ENCODE measurements around the gene ARIH1. TPM values are rescaled to one million over a fixed set of nuclear protein-coding genes. Genes with fewer than 3 reads are reported as not detected.

Gene ARIH1
- total RNA-seq, 1 experiment from 2014 or later = 187 TPM

GRCh38 chr15:72588096-72588495 is 114.0 kb downstream of the ARIH1 start:
- Histone ChIP-seq H3K9me3 (ENCODE audit: low read depth, low read length, poor library complexity, severe bottlenecking) (no peaks in the 10 kb centered on the region), H3K36me3 (ENCODE audit: insufficient read depth, low read length, poor library complexity, severe bottlenecking) (peaks cover 15% of the 10 kb centered on the region), H3K4me1 (ENCODE audit: insufficient read depth, low read length, poor library complexity, severe bottlenecking) (no peaks in the 10 kb centered on the region), H3K27me3 (replicated peaks; ENCODE audit: insufficient read depth, low read depth, low read length, poor library complexity) (no peaks in the 10 kb centered on the region), H3K27ac (ENCODE audit: low read depth, low read length, poor library complexity, severe bottlenecking) (no peak overlapping the region), H3K4me3 (ENCODE audit: low read depth, low read length, poor library complexity, severe bottlenecking) (no peak overlapping the region)
- ChIA-PET POLR2A (ENCODE audit: low non-redundant PET) (interaction anchor here (0.6 kb wide), 1 partner anchor 915 kb away, joined by 3 read pairs; no protein-coding TSS in a partner anchor), CTCF (no interaction called here)
- intact Hi-C loops (cut with micrococcal nuclease; ENCODE audit: unreplicated experiment) = no loop called here
- no peak for TF ChIP-seq EZH2 (IDR thresholded peaks at IDR 0.05; ENCODE audit: borderline replicate concordance, low read depth, low read length, poor library complexity, severe bottlenecking)
- no peak for TF ChIP-seq CTCF (conservative IDR thresholded peaks at IDR 0.05; ENCODE audit: low read depth, low read length)
- BruUV-seq (replicated peaks) = no TSS peak
- no peak for DNase-seq (ENCODE audit: low spot score)

GRCh38 chr15:72590427-72590826 is 116.3 kb downstream of the ARIH1 start:
- H3K4me3 ChIP-seq (ENCODE audit: low read depth, low read length, poor library complexity, severe bottlenecking) = no peak overlapping the region
- H3K27me3 ChIP-seq (replicated peaks; ENCODE audit: insufficient read depth, low read depth, low read length, poor library complexity) = no peaks in the 10 kb centered on the region
- no peak overlapping the region for H3K27ac ChIP-seq (ENCODE audit: low read depth, low read length, poor library complexity, severe bottlenecking)
- ChIA-PET POLR2A (ENCODE audit: low non-redundant PET) (no interaction called here), CTCF (no interaction called here)
- intact Hi-C loops (cut with micrococcal nuclease; ENCODE audit: unreplicated experiment) = no loop called here
- TF ChIP-seq EZH2 (IDR thresholded peaks at IDR 0.05; ENCODE audit: borderline replicate concordance, low read depth, low read length, poor library complexity, severe bottlenecking) (no peak), CTCF (conservative IDR thresholded peaks at IDR 0.05; ENCODE audit: low read depth, low read length) (no peak)
- H3K36me3 ChIP-seq (ENCODE audit: insufficient read depth, low read length, poor library complexity, severe bottlenecking) = peaks cover 3% of the 10 kb centered on the region
- H3K9me3 ChIP-seq (ENCODE audit: low read depth, low read length, poor library complexity, severe bottlenecking) = no peaks in the 10 kb centered on the region
- BruUV-seq (replicated peaks) = no TSS peak
- H3K4me1 ChIP-seq (ENCODE audit: insufficient read depth, low read length, poor library complexity, severe bottlenecking) = no peaks in the 10 kb centered on the region
- no peak for DNase-seq (ENCODE audit: low spot score)

GRCh38 chr15:72591361-72591760 is 117.2 kb downstream of the ARIH1 start:
- H3K27ac ChIP-seq (ENCODE audit: low read depth, low read length, poor library complexity, severe bottlenecking) = no peak overlapping the region
- H3K9me3 ChIP-seq (ENCODE audit: low read depth, low read length, poor library complexity, severe bottlenecking) = no peaks in the 10 kb centered on the region
- POLR2A ChIA-PET (ENCODE audit: low non-redundant PET) = no interaction called here
- CTCF ChIA-PET = no interaction called here
- H3K27me3 ChIP-seq (replicated peaks; ENCODE audit: insufficient read depth, low read depth, low read length, poor library complexity) = no peaks in the 10 kb centered on the region
- BruUV-seq (replicated peaks) = no TSS peak
- peaks cover 3% of the 10 kb centered on the region for H3K36me3 ChIP-seq (ENCODE audit: insufficient read depth, low read length, poor library complexity, severe bottlenecking)
- DNase-seq (ENCODE audit: low spot score) = no peak
- H3K4me3 ChIP-seq (ENCODE audit: low read depth, low read length, poor library complexity, severe bottlenecking) = no peak overlapping the region
- H3K4me1 ChIP-seq (ENCODE audit: insufficient read depth, low read length, poor library complexity, severe bottlenecking) = no peaks in the 10 kb centered on the region
- intact Hi-C loops (cut with micrococcal nuclease; ENCODE audit: unreplicated experiment) = no loop called here
- TF ChIP-seq EZH2 (IDR thresholded peaks at IDR 0.05; ENCODE audit: borderline replicate concordance, low read depth, low read length, poor library complexity, severe bottlenecking) (no peak), CTCF (conservative IDR thresholded peaks at IDR 0.05; ENCODE audit: low read depth, low read length) (no peak)

Data from A673 (cell line).